ENCODE measurements around the gene HILPDA. TPM values are rescaled to one million over a fixed set of nuclear protein-coding genes. Genes with fewer than 3 reads are reported as not detected.
"Not testable (repeated sequence)": the region's sequence is repeated elsewhere in the genome, so short reads cannot be mapped to it uniquely, and the experiment has no call there.

Gene HILPDA
- total RNA-seq, 1 donor from 2014 or later: 22.3 TPM

DNA sequence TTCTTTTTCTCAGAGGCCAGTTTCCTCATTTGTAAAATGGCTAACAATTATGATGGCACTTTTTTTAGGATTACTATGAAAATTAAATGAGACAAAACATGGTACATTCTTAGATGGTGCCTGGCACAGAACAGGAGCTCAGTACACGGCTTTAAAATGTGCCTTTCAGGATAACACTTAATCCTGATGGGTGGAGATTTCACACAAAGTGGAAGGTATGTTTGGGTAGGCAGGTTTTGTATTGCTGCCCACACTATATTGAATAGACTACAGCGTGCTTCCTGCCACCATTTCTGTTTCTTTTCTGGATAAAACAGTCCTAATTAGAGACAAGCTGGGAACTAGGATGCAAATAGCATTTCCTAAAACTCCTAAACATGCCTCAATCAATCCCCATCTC lies 23.9 kb upstream of the HILPDA start:
- no peak for DNase-seq (ENCODE audit: low spot score)

- no peak for DNase-seq (ENCODE audit: low spot score)
Measured at GRCh38 chr7:128434413-128435326, 21.0 kb upstream of the HILPDA start.

DNA sequence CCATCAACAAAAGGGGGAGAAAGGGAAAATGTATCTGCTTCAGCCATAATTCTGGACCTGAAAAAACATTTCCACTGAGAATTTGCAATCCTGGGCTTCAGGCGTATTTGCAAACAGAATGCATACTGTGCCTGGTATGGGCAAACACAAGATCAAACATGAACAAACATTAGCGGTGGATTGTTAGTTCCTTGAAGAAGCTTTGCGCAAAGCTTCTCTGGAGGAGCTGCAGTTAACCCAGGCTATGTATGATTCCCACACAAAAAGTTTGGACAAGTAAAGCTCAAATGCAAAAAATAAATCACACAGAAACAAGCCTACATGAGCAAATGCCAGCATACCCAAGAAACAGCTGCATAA lies 20.4 kb upstream of the HILPDA start:
- no peak for DNase-seq (ENCODE audit: low spot score)

GRCh38 chr7:128437426-128438332 lies 18.0 kb upstream of the HILPDA start:
- DNase-seq (ENCODE audit: low spot score): no peak

GRCh38 chr7:128442356-128442755 lies 13.3 kb upstream of the HILPDA start:
- DNase-seq (ENCODE audit: low spot score): no peak

- DNase-seq (ENCODE audit: low spot score): no peak
Measured at GRCh38 chr7:128443831-128444600, 11.7 kb upstream of the HILPDA start.

- peak; percentile 41 for DNase-seq (ENCODE audit: low spot score)
Measured at GRCh38 chr7:128446306-128446705, 9.4 kb upstream of the HILPDA start.

DNA sequence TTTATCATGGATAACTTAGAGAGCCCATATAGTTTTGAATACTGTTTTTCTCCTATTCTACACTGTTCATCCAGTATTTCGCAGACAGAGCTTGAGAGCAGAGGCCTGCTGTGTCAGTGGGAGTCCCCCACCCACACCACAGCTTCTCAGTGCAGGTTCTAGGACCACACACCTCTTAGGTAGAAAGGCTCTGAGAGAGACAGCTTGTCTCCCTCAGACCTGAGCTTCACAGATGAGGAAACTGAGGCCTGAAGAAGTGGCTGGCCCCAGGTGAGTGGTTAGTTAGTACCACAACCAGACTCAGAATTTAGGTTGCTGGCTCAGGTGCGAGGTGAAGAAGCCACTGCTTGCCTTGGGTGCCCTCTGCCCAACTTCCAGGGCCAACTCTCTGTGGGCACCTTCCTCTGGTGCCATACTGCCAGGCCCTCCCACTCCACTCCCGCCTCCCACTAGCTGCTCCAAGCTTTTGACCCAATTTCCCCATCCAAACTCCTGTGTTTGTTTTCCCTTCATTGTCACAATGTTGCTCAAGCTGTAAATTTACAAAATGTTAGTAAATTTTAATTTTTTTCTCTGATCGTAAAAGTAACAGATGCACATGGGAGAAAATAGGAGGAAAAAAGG lies 7.6 kb upstream of the HILPDA start:
- peak; percentile 17 for DNase-seq (ENCODE audit: low spot score)

DNA sequence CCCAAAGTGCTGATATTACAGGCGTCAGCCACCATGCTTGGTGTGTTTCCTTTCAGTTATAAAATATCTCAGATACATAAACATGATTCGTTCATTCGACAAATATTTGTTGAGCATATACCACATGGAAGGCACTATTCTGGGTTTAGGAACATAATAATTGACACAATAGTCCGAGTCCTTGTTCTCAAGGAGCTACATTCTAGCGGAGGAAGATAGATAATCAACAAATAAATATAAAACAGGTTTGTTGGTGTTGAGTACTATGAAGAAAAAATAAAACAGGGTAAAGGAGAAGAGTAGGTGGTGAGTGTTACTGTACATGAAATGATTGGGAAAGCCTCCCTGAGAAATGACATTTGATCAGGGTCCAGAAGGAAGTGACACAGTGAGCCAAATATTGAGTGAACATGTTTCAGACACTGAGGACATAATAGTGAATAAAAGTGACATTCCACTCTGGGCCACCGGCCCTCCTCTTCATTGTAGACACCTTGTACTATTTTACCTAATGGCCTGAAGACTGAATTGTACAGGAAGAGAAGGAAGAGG lies 6.9 kb upstream of the HILPDA start:
- no peak for DNase-seq (ENCODE audit: low spot score)

GRCh38 chr7:128450409-128450808 lies 5.3 kb upstream of the HILPDA start:
- DNase-seq (ENCODE audit: low spot score): no peak

- DNase-seq (ENCODE audit: low spot score): no peak
Measured at GRCh38 chr7:128450913-128451312, 4.8 kb upstream of the HILPDA start.

GRCh38 chr7:128452552-128452951 lies 3.1 kb upstream of the HILPDA start:
- DNase-seq (ENCODE audit: low spot score): no peak

DNA sequence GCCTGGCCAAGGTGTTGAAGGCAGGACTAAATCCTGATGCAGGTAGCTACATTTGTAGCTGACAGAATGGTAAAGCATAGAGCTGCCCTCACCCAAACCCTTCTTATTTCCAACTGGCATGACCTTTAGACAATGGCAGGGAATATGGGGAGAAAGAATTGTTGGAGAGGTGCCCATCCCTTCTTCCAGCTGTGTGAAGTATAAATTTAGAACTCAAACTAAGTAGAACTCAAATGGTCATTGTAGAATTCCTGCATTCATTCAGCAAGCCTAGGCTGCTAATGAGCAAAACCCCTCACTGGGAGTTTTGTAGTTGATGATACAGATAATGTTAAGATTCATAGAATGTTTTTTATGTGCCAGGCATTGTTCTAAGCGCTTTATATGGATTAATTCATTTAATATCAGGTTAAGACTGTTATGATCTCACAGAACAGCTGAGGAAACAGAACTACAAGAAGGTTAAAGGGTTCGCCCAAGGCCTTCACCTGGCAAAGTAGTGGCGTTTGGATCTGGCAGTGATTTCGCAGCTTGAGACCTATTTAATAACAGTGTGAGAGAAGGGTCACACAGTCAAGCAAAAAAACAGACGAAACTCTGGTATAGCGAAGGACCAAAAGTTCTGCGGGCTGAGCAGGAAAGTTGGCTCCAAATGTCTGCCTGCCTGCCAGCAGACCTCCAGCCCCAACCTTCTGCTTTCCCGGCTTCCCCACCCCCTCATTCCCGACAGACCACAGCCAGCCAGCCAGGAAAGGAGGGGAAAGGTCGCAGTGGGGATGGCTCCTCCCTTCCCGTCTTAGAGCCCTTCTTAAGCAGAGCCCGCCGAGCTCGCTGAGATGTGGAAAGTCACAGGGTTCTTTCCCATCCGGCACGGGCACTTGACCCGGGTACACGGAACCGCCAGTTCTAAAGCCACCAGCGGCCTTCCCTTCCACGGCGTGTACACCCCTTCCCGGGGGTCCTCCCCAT lies 1.6 kb upstream of the HILPDA start:
- DNase-seq (ENCODE audit: low spot score): peak; percentile 87

- no peak for DNase-seq (ENCODE audit: low spot score)
Measured at GRCh38 chr7:128454808-128455542, 703 bp upstream of the HILPDA start.

DNA sequence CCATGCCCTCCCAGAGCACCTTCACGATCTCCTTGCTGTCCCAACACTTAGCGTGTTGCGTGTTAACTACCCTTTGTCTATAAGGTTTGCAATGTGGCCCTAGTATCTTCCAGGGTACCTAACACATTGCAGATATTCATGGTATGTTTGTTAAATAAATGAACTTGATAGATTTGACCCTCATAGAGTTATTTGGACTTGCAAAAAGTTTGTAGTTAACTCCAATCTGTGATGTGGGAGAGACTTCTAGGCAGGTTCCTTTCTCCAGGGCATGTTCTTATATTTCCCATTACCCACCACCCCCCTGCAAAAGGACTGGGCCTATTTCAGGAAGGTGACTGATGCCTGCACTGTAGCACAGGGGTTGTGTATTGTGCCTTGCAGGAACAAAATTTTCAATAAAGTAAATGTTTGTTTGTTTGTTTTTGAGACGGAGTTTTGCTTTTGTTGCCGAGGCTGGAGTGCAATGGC lies 612 bp downstream of the HILPDA start:
- DNase-seq (ENCODE audit: low spot score): no peak

DNA sequence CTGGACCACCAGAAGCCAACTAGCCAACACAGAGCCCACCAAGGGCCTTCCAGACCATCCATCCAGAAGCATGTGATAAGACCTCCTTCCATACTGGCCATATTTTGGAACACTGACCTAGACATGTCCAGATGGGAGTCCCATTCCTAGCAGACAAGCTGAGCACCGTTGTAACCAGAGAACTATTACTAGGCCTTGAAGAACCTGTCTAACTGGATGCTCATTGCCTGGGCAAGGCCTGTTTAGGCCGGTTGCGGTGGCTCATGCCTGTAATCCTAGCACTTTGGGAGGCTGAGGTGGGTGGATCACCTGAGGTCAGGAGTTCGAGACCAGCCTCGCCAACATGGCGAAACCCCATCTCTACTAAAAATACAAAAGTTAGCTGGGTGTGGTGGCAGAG lies 1.7 kb downstream of the HILPDA start:
- DNase-seq (ENCODE audit: low spot score): not testable (repeated sequence)

GRCh38 chr7:128458956-128459355 lies 3.3 kb downstream of the HILPDA start:
- no peak for DNase-seq (ENCODE audit: low spot score)

GRCh38 chr7:128459394-128459878 lies 3.8 kb downstream of the HILPDA start:
- DNase-seq (ENCODE audit: low spot score): peak; percentile 71

- no peak for DNase-seq (ENCODE audit: low spot score)
Measured at GRCh38 chr7:128462460-128462859, 6.8 kb downstream of the HILPDA start.

All from ureter (tissue), 1 donor.